ENCODE data around the gene UXT. TPM values are rescaled to one million over a fixed set of nuclear protein-coding genes. Genes with fewer than 3 reads are reported as not detected.
"Not testable (repeated sequence)": the region's sequence is repeated elsewhere in the genome, so short reads cannot be mapped to it uniquely, and the experiment has no call there.

Gene UXT
- total RNA-seq, 1 donor from 2014 or later: 178 TPM

- no peak for DNase-seq (ENCODE audit: low read depth)
- no peak overlapping the region for H3K4me3 ChIP-seq (ENCODE audit: low read depth, low read length)
- TF ChIP-seq CTCF (conservative IDR thresholded peaks at IDR 0.05; ENCODE audit: low read depth, low read length): no peak
These were observed 28.3 kb upstream of the UXT start for GRCh38 chrX:47687263-47687662.

- DNase-seq (ENCODE audit: low read depth): no peak
- no peak for TF ChIP-seq CTCF (conservative IDR thresholded peaks at IDR 0.05; ENCODE audit: low read depth, low read length)
These were observed 24.8 kb upstream of the UXT start for GRCh38 chrX:47683829-47684205.

GRCh38 chrX:47683184-47683828 is 24.3 kb upstream of the UXT start:
- H3K4me3 ChIP-seq (ENCODE audit: low read depth, low read length): no peak overlapping the region
- no peak for TF ChIP-seq CTCF (conservative IDR thresholded peaks at IDR 0.05; ENCODE audit: low read depth, low read length)
- no peak for DNase-seq (ENCODE audit: low read depth)

More at GRCh38 chrX:47683829-47684205, 24.8 kb upstream of the UXT start:
- no peak overlapping the region for H3K4me3 ChIP-seq (ENCODE audit: low read depth, low read length)

- DNase-seq (ENCODE audit: low read depth); H3K4me3 ChIP-seq (ENCODE audit: low read depth, low read length): not testable (repeated sequence)
These were observed 17.2 kb upstream of the UXT start for GRCh38 chrX:47675959-47676859.

- no peak overlapping the region for H3K4me3 ChIP-seq (ENCODE audit: low read depth, low read length)
- no peak for TF ChIP-seq CTCF (conservative IDR thresholded peaks at IDR 0.05; ENCODE audit: low read depth, low read length)
- DNase-seq (ENCODE audit: low read depth): no peak
These were observed 15.8 kb upstream of the UXT start for GRCh38 chrX:47674776-47675175.

GRCh38 chrX:47665797-47666196 is 6.8 kb upstream of the UXT start:
- not testable (repeated sequence) for DNase-seq (ENCODE audit: low read depth); H3K4me3 ChIP-seq (ENCODE audit: low read depth, low read length)

- TF ChIP-seq CTCF (conservative IDR thresholded peaks at IDR 0.05; ENCODE audit: low read depth, low read length): no peak
- no peak for DNase-seq (ENCODE audit: low read depth)
- H3K4me3 ChIP-seq (ENCODE audit: low read depth, low read length): no peak overlapping the region
These were observed 5.8 kb upstream of the UXT start for GRCh38 chrX:47664737-47665136.

Measured in epithelial cell of proximal tubule (primary cell).